ENCODE measurements around the gene BAMBI.

GRCh38 chr10:28704464-28705161 is 27.3 kb downstream of the BAMBI start:
- no peak for TF ChIP-seq SMARCA5 (IDR thresholded peaks at IDR 0.05)
- TF ChIP-seq RAD21 (IDR thresholded peaks at IDR 0.05; ENCODE audit: insufficient read depth, low read depth, low read length), result no peak
- TF ChIP-seq REST (IDR thresholded peaks at IDR 0.05; ENCODE audit: low read depth, low read length), result no peak
- TF ChIP-seq MYC (IDR thresholded peaks at IDR 0.05; ENCODE audit: insufficient read depth, insufficient read length, insufficient replicate concordance, low read length, severe bottlenecking), result no peak
- TF ChIP-seq ZSCAN29 (IDR thresholded peaks at IDR 0.05), result no peak
- no peak for TF ChIP-seq PBX3 (IDR thresholded peaks at IDR 0.05; ENCODE audit: insufficient replicate concordance, low read depth, low read length)
- no peak for TF ChIP-seq CTCF (IDR thresholded peaks at IDR 0.05 in 2 of 3, conservative IDR thresholded peaks at IDR 0.05 in 1 of 3; ENCODE audit: control insufficient read depth in 2 of 3, extremely low read depth in 1 of 3, insufficient read depth in 1 of 3, low read depth in 3 of 3, low read length in 3 of 3)

Data from GM12878 (cell line).